OCI-LY1 (cell line): ENCODE results near the gene CNTN5.

Experiments used
- H2AFZ ChIP-seq: fragments of 200-600 bp; sonication (generic), shearing (Covaris generic); 2 replicates; pipeline ENCODE4 v1.6.0; 2014; ENCODE audit warnings: antibody characterized with exemption, mild to moderate bottlenecking, low read length
- H3F3A ChIP-seq: fragments of 200-600 bp; sonication (generic), shearing (Covaris generic); 2 replicates; pipeline ENCODE4 v1.6.0; 2014; ENCODE audit warnings: mild to moderate bottlenecking, antibody characterized with exemption, low read length, moderate library complexity; ENCODE audit not compliant: insufficient read depth
- H3K27ac ChIP-seq: fragments of 200-600 bp; sonication (generic); 2 replicates; pipeline ENCODE4 v1.5.1; 2014; ENCODE audit warnings: low read length, mixed run types, mild to moderate bottlenecking, low read depth; ENCODE audit not compliant: poor library complexity, severe bottlenecking
- H3K27me3 ChIP-seq: fragments of 200-600 bp; sonication (generic); 2 replicates; pipeline ENCODE4 v1.6.0; 2014; ENCODE audit warnings: antibody characterized with exemption, mild to moderate bottlenecking, low read length, moderate library complexity; ENCODE audit not compliant: insufficient read depth
- H3K36me3 ChIP-seq: fragments of 200-600 bp; sonication (generic); 2 replicates; pipeline ENCODE4 v1.6.1; 2014; ENCODE audit warnings: mild to moderate bottlenecking, antibody characterized with exemption, low read length, moderate library complexity, mixed read lengths; ENCODE audit not compliant: insufficient read depth
- H3K4me1 ChIP-seq: fragments of 200-600 bp; sonication (generic); 2 replicates; pipeline ENCODE4 v1.5.1; 2014; ENCODE audit warnings: mild to moderate bottlenecking, low read length, moderate library complexity; ENCODE audit not compliant: insufficient read depth, severe bottlenecking
- H3K4me2 ChIP-seq: fragments of 200-600 bp; sonication (generic), shearing (Covaris generic); 2 replicates; pipeline ENCODE4 v1.6.1; 2014; ENCODE audit warnings: low read length
- H3K4me3 ChIP-seq: fragments of 200-600 bp; sonication (generic); 2 replicates; pipeline ENCODE4 v1.5.1; 2014; ENCODE audit warnings: low read length, low read depth, mild to moderate bottlenecking, mixed read lengths; ENCODE audit not compliant: poor library complexity, severe bottlenecking
- H3K79me2 ChIP-seq: fragments of 200-600 bp; shearing (Covaris generic); 2 replicates; pipeline ENCODE4 v1.6.1; 2016; ENCODE audit warnings: mixed run types, low read length, mixed read lengths; ENCODE audit not compliant: insufficient read depth
- H3K9ac ChIP-seq: fragments of 200-600 bp; sonication (generic), shearing (Covaris generic); 2 replicates; pipeline ENCODE4 v1.6.1; 2014; ENCODE audit warnings: mild to moderate bottlenecking, low read length, mixed read lengths
- H3K9me2 ChIP-seq: fragments of 200-600 bp; sonication (generic), shearing (Covaris generic); 2 replicates; pipeline ENCODE4 v1.6.1; 2014; ENCODE audit warnings: low read depth, mild to moderate bottlenecking, low read length, mixed read lengths
- H3K9me3 ChIP-seq: fragments of 200-600 bp; shearing (Covaris generic); 2 replicates; pipeline ENCODE4 v1.6.1; 2014; ENCODE audit warnings: low read length, mixed read lengths
- H4K20me1 ChIP-seq: fragments of 200-600 bp; sonication (generic), shearing (Covaris generic); 2 replicates; pipeline ENCODE4 v1.6.0; 2016; ENCODE audit warnings: mild to moderate bottlenecking, low read length; ENCODE audit not compliant: insufficient read depth
- CTCF ChIP-seq: fragments of 200-600 bp; sonication (generic), shearing (Covaris generic); IDR thresholded peaks from 2 replicates; pipeline ENCODE4 v1.5.1; 2017; ENCODE audit warnings: mild to moderate bottlenecking, antibody characterized with exemption, low read length, moderate library complexity, mixed read lengths
- EZH2 ChIP-seq: fragments of 200-600 bp; sonication (generic), shearing (Covaris generic); IDR thresholded peaks from 2 replicates; pipeline ENCODE4 v1.8.0; 2017; ENCODE audit warnings: borderline replicate concordance, mixed run types, mild to moderate bottlenecking, antibody characterized with exemption, low read length, moderate library complexity, mixed read lengths

CNTN5 gene

DNA sequence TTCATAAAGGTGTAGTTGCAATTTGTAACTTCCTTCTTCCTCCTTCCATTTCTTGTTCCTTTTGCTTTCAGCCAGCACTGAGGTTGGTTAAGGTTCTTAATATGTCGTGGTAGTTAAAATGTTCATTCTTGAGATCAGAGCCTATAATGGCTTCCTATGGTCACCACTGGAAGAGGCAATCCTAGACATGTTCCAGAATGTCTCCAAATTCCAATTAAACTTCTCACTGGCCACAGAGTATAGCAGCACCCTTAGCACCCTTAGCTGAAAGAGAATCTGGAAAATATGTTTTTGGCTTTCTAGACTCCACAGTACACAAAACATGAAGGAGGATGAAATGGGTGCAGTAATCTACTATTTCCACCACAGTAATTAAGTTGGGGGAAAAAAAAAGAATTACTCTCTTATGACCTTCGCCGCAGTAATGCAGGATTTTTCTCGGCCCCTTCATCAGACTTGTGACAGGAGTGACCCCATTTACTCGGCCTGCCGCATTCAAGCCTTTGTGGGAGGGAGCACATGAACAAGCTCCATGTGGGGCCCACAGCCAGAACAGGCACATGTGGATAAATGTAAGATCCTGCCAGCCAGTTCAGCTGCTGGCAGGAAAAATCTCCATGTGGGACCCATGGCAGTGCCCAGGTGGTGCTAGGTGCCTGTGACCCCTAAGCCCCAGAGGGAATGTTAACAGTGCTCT lies 1317.5 kb downstream of the CNTN5 start:
- H3F3A ChIP-seq, result no peaks in the 10 kb centered on the region
- no peaks in the 10 kb centered on the region for H3K9me3 ChIP-seq
- H3K79me2 ChIP-seq, result no peaks in the 10 kb centered on the region
- no peaks in the 10 kb centered on the region for H3K36me3 ChIP-seq
- no peak overlapping the region for H3K4me2 ChIP-seq
- H3K9ac ChIP-seq, result no peak overlapping the region
- no peaks in the 10 kb centered on the region for H4K20me1 ChIP-seq
- H3K27ac ChIP-seq, result no peak overlapping the region
- H3K9me2 ChIP-seq, result no peaks in the 10 kb centered on the region
- no peak for TF ChIP-seq EZH2
- no peak for TF ChIP-seq CTCF
- H3K4me1 ChIP-seq, result no peaks in the 10 kb centered on the region
- no peak overlapping the region for H3K4me3 ChIP-seq
- H2AFZ ChIP-seq, result no peak overlapping the region
- H3K27me3 ChIP-seq, result no peaks in the 10 kb centered on the region

GRCh38 chr11:100340466-100341319 lies 1319.9 kb downstream of the CNTN5 start:
- Histone ChIP-seq H2AFZ (no peak overlapping the region), H3K27me3 (no peaks in the 10 kb centered on the region), H3F3A (no peaks in the 10 kb centered on the region), H3K9ac (no peak overlapping the region), H3K4me3 (no peak overlapping the region), H3K27ac (no peak overlapping the region), H3K9me3 (no peaks in the 10 kb centered on the region), H3K4me1 (no peaks in the 10 kb centered on the region), H3K4me2 (no peak overlapping the region), H4K20me1 (no peaks in the 10 kb centered on the region), H3K36me3 (no peaks in the 10 kb centered on the region), H3K9me2 (no peaks in the 10 kb centered on the region), H3K79me2 (no peaks in the 10 kb centered on the region)
- TF ChIP-seq CTCF (no peak), EZH2 (no peak)

GRCh38 chr11:100353083-100353482 lies 1332.3 kb downstream of the CNTN5 start:
- Histone ChIP-seq H3K4me3 (no peak overlapping the region), H3K36me3 (no peaks in the 10 kb centered on the region), H3K27ac (no peak overlapping the region), H2AFZ (no peak overlapping the region), H3K9me3 (no peaks in the 10 kb centered on the region), H4K20me1 (no peaks in the 10 kb centered on the region), H3K4me2 (no peak overlapping the region), H3K9me2 (no peaks in the 10 kb centered on the region), H3K79me2 (no peaks in the 10 kb centered on the region), H3F3A (no peaks in the 10 kb centered on the region), H3K9ac (no peak overlapping the region), H3K4me1 (no peaks in the 10 kb centered on the region), H3K27me3 (no peaks in the 10 kb centered on the region)
- no peak for TF ChIP-seq EZH2
- no peak for TF ChIP-seq CTCF
